Right atrium auricular region (tissue), 2 donors: ENCODE measurements around the gene TTBK2. TPM values are rescaled to one million over a fixed set of nuclear protein-coding genes. Genes with fewer than 3 reads are reported as not detected.

ENCODE experiments used
- DNase-seq: peaks from one replicate; pipeline ENCODE4 v3.0.0-alpha.2; 2019; ENCODE audit warnings: low spot score
- H3K27ac ChIP-seq, 2 donors: fragments of 200-600 bp; sonication (generic); 1 replicate in 1 of 2; 2 replicates in 1 of 2; pipeline ENCODE4 v1.5.1; 2016 to 2019
- H3K27me3 ChIP-seq, 2 donors: fragments of 200-600 bp; sonication (generic); one replicate each; pipeline versions ENCODE4 v1.5.1 to v1.6.0; 2017 to 2019
- H3K36me3 ChIP-seq: fragments of 200-600 bp; sonication (generic); one replicate; pipeline ENCODE4 v1.5.1; 2016
- H3K4me1 ChIP-seq, 2 donors: fragments of 200-600 bp; sonication (generic); one replicate each; pipeline versions ENCODE4 v1.5.1 to v1.6.0; 2017 to 2019
- H3K4me3 ChIP-seq, 2 donors: fragments of 200-600 bp; sonication (generic); 1 replicate in 1 of 2; 2 replicates in 1 of 2; pipeline ENCODE4 v1.5.1; 2017 to 2019; ENCODE audit warnings: mild to moderate bottlenecking in 1 of 2, moderate library complexity in 1 of 2
- H3K9me3 ChIP-seq, 2 donors: fragments of 200-600 bp; sonication (generic); one replicate each; pipeline ENCODE4 v1.5.1; 2019
- total RNA-seq, 2 donors: library from RNA; depleted of rRNA; stranded (reverse); fragments of >200 nt; gene quantifications; one replicate each; pipeline ENCODE4 v1.1.0, GENCODE V29; 2016
- TF ChIP-seq, protein P1 (sequence below), 2 donors: fragments of 200-600 bp; sonication (generic); IDR thresholded peaks; one replicate each; pipeline ENCODE4 v1.5.1; 2019; ENCODE audit warnings: antibody characterized with exemption in 2 of 2

The TTBK2 gene
- total RNA-seq, 2 donors from 2014 or later = 16.3 to 19.7 TPM

DNA sequence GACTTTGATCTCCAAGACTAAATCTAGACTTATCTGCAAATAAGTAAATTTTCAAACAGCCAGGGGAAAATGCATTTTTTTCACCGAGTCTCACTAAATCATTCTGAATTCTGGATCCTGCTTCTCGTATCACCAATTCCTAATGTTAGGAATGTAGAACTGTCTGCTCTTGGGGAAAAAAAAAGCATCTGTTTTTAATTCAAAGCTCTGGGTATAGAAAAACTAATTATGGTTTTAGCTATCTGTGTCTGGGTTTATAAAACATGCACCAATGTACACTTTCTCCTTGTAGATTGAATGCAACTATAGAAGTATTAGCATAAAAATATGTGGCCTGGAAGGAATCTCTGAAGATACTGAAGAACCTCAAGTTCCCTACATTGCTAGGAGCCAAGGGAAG, 178.9 kb downstream of the TTBK2 start:
- DNase-seq = no peak
- TF ChIP-seq, protein P1, sequence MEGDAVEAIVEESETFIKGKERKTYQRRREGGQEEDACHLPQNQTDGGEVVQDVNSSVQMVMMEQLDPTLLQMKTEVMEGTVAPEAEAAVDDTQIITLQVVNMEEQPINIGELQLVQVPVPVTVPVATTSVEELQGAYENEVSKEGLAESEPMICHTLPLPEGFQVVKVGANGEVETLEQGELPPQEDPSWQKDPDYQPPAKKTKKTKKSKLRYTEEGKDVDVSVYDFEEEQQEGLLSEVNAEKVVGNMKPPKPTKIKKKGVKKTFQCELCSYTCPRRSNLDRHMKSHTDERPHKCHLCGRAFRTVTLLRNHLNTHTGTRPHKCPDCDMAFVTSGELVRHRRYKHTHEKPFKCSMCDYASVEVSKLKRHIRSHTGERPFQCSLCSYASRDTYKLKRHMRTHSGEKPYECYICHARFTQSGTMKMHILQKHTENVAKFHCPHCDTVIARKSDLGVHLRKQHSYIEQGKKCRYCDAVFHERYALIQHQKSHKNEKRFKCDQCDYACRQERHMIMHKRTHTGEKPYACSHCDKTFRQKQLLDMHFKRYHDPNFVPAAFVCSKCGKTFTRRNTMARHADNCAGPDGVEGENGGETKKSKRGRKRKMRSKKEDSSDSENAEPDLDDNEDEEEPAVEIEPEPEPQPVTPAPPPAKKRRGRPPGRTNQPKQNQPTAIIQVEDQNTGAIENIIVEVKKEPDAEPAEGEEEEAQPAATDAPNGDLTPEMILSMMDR (IDR thresholded peaks at IDR 0.05) = no peak

DNA sequence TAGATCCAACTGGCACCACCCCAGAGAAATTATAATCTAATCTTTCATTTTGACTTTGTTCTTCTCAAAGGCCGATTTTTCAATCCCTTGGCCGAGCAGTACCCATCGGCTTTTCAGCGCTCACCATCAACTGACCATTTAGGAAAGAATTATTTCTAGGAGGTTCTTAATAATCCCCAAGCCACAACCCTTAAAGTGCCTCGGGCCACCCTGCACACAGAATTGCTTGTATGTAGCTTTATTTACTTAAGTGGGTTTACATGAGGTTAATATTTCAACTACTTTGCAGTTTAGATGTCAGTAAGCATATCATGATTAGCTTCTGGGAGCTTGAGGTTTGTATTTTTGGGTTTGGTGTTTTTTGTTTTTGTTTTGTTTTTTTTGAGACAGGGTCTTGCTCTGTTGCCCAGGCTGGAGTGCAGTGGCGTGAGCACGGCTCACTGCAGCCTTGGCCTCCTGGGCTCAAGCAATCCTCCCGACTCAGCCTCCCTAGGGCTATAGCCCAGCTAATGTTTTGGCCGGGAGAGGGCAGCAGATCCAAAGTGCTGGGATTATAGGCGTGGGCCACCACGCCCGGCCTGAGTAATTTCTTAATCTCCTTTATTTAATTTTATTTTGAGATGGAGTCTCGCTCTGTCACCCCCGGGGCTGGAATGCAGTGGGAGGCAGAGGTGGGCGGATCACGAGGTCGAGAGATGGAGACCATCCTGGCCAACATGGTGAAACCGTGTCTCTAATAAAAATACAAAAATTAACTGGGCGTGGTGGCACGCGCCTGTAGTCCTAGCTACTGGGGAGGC, 182.8 kb downstream of the TTBK2 start:
- Histone ChIP-seq H3K36me3 (peaks cover 27% of the 10 kb centered on the region), H3K27me3 (no peaks in the 10 kb centered on the region), H3K9me3 (no peaks in the 10 kb centered on the region), H3K4me1 (peaks cover 0 to 17% of the 10 kb centered on the region in 2 donors), H3K27ac (peak overlapping the region; percentile 85 to 93), H3K4me3 (peak overlapping the region; percentile 87 to 94)
- DNase-seq = no peak
- TF ChIP-seq, protein P1 (IDR thresholded peaks at IDR 0.05) = no peak

More for the DNA sequence above, 178.9 kb downstream of the TTBK2 start:
- Histone ChIP-seq H3K27ac (no peak overlapping the region), H3K4me3 (no peak overlapping the region), H3K27me3 (no peaks in the 10 kb centered on the region), H3K9me3 (no peaks in the 10 kb centered on the region), H3K4me1 (peaks cover 0 to 6% of the 10 kb centered on the region in 2 donors), H3K36me3 (peaks cover 7% of the 10 kb centered on the region)

GRCh38 chr15:42736793-42737528, 183.6 kb downstream of the TTBK2 start, which contains the start of gene CDAN1:
Gene CDAN1, minus strand, starts transcription at chr15:42737128. Its CDS starts 26 bp downstream, at chr15:42737102.
- Histone ChIP-seq H3K27me3 (no peaks in the 10 kb centered on the region), H3K36me3 (peaks cover 34% of the 10 kb centered on the region), H3K9me3 (no peaks in the 10 kb centered on the region), H3K27ac (peak within 1 kb of the TSS; percentile 85 to 93), H3K4me1 (peaks cover 0 to 17% of the 10 kb centered on the region in 2 donors), H3K4me3 (peak within 1 kb of the TSS; percentile 87 to 94)
- DNase-seq = peak; percentile 90
- TF ChIP-seq, protein P1 (IDR thresholded peaks at IDR 0.05) = peak in 1 of 2 donors; percentile 27

- TF ChIP-seq, protein P1 (IDR thresholded peaks at IDR 0.05) = no peak
- Histone ChIP-seq H3K36me3 (peaks cover 40% of the 10 kb centered on the region), H3K4me1 (peaks cover 0 to 17% of the 10 kb centered on the region in 2 donors), H3K27me3 (no peaks in the 10 kb centered on the region), H3K4me3 (peak overlapping the region; percentile 87 to 94), H3K9me3 (no peaks in the 10 kb centered on the region), H3K27ac (peak overlapping the region; percentile 85 to 93)
- no peak for DNase-seq
Observed at GRCh38 chr15:42736178-42736792, 184.3 kb downstream of the TTBK2 start.

DNA sequence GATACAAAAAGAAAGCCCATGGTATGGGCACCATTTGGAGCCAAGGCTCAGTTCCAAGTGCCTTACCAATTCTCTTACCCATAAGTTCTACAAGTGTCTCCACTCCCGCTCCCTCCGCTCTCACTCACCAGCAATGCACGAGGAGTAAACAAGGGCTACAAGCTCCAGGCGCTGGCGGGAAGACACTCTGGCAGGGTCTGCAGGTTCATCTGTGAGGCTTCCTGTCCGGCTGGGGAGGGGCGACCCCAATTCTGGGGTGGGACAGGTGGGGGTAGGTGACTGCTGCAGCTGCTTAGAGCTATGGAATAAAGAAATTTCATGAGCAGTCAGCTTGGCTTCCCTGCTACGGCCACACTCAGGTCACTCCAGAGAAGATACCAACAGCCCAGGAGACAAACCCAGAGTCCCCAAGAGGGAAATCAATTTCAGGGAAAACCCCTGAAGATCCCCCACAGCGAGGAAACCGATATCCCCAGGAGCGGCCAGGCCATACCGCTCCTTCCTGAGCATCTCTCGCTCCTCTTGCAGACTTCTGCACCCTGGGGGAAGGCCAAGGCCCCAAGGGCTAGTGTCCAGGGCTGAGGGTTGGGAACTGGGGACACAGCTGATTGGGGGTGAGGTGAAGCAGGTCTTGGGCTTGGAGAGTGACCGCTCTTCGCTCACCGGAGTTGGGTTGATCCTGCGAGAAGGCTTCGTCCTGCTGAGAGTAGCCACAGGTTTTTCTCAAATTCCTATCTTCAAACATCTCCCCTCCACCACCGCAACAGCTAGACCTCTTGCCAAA, 185.0 kb downstream of the TTBK2 start:
- TF ChIP-seq, protein P1 (IDR thresholded peaks at IDR 0.05) = no peak
- Histone ChIP-seq H3K4me1 (peaks cover 0 to 17% of the 10 kb centered on the region in 2 donors), H3K27me3 (no peaks in the 10 kb centered on the region), H3K9me3 (no peaks in the 10 kb centered on the region), H3K36me3 (peaks cover 46% of the 10 kb centered on the region), H3K27ac (peak overlapping the region; percentile 85 to 93), H3K4me3 (peak overlapping the region; percentile 87 to 94)
- DNase-seq = no peak
